Measurements from ENCODE around the gene KCNK4. TPM values are rescaled to one million over a fixed set of nuclear protein-coding genes. Genes with fewer than 3 reads are reported as not detected.
A peak's percentile ranks its signal among the peaks of the same experiment; 100 is the strongest.

Gene KCNK4
- polyA plus RNA-seq, 3 donors: 0.13 TPM; not detected in 2

- no peak for DNase-seq (ENCODE audit: low read depth in 3 of 3, low spot score in 2 of 3)
Observed at GRCh38 chr11:64289002-64289564, 2.0 kb upstream of the KCNK4 start.

DNA sequence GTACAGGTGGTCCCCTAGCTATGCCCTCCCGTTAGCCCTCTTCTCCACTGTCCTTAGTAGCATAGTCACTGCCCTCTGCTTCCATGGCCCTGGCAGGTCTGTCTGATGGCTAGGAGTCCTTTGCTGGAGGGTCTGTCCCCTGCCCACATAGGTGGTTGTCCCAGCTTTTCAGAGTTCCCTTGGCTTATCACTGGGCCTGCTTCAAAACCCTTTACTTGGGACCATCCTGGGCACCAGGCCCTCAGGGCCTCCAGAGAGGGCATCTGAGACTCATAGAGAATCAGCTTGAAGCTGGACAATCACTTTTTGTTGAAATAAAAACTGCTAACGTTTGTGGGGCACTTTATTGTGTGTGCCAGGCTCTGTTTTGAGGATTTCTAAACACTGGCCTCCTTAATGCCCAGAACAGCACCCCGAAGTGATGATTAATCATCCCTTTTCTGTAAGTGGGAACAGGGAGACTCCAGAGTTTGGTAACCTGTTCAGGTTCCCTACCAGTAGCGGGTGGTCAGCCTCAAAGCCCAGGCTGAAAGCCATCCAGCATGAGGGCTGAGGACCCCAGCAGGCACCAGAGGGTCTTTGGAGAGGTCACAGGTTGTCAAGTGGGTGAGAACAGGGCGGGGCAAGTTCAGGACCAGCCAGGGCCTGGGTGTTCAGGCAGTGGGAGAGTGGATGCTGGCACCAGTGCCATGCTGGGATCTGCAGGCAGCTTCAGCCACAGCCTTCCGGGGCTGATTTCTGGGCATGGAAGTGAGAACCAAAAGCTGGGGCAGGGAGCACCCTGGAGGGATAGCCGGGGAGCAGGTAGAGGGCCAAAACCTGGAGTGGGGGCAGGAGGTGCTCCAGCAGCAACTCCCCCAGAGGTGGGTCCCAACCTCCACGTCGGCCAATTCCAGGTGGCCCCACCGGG is 495 bp upstream of the KCNK4 start:
- no peak for DNase-seq (ENCODE audit: low read depth in 3 of 3, low spot score in 2 of 3)

- no peak for DNase-seq (ENCODE audit: low read depth in 3 of 3, low spot score in 2 of 3)
Observed at GRCh38 chr11:64291752-64292459, 804 bp downstream of the KCNK4 start.

- DNase-seq (ENCODE audit: low read depth in 3 of 3, low spot score in 2 of 3): no peak
Observed at GRCh38 chr11:64292460-64293254, 1.6 kb downstream of the KCNK4 start.

DNA sequence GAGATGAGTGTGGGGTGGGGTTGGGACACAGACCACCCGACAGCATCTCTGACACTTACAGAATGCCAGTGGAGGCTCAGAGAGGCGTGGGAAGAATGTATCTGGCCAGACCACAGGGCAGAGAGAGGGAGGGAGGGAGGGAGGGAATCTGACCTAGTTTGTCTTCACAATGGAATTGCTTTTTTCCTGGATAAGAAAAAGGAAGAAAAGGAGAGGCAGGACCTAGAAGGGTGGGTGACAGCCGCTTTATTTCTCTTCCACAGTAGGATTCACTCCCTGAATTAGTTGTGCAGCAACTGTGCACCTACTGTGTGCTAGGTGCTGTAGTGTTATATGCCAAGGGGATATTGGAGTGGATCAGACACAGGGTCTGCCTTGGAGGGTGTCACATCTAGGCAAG is 3.7 kb downstream of the KCNK4 start:
- no peak for DNase-seq (ENCODE audit: low read depth in 3 of 3, low spot score in 2 of 3)

GRCh38 chr11:64295760-64296159 is 4.7 kb downstream of the KCNK4 start:
- no peak for DNase-seq (ENCODE audit: low read depth in 3 of 3, low spot score in 2 of 3)

DNA sequence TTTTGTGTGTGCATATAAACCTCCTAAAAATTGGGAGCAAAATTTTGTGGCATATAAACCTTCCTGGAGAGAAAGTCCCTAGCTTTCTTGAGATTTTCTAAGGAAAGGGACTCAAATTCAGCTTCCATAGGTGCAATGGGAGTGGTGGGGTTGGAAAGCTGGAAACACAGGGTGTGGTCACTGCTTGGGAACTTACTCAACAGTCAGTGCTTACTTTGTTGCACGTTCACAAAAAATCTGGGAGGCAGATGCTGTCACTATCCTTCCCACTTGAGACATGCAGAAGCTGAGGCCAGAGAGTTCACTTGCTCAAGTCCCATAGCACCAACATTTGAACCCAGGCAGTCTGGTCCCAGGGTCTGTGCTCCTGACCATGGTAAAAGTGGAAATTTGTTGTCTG is 5.1 kb downstream of the KCNK4 start:
- DNase-seq (ENCODE audit: low read depth in 3 of 3, low spot score in 2 of 3): no peak

DNA sequence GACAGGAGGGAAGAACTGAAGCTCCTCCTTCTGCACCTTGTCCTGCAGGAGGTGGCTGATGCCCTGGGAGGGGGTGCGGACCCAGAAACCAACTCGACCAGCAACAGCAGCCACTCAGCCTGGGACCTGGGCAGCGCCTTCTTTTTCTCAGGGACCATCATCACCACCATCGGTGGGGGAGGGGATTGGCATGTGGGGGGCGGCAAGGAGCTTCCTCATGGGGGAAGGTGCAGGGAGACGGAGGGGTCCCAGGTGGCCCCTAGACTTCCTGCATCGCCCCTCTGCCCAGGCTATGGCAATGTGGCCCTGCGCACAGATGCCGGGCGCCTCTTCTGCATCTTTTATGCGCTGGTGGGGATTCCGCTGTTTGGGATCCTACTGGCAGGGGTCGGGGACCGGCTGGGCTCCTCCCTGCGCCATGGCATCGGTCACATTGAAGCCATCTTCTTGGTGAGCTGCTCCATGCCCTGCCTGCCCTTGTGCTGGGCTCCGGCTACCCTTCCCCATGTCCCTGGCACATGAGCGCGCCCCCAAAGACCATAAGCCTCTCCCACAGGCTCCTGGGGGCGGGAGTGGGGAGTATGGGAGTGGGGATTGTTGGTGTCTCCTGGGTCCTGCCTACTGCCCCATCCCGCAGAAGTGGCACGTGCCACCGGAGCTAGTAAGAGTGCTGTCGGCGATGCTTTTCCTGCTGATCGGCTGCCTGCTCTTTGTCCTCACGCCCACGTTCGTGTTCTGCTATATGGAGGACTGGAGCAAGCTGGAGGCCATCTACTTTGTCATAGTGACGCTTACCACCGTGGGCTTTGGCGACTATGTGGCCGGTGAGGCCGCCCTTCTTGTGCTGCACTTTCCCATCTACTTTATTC is 6.0 kb downstream of the KCNK4 start:
- DNase-seq (ENCODE audit: low read depth in 3 of 3, low spot score in 2 of 3): no peak

- no peak for DNase-seq (ENCODE audit: low read depth in 3 of 3, low spot score in 2 of 3)
Observed at GRCh38 chr11:64297699-64298358, 6.7 kb downstream of the KCNK4 start.

- no peak for DNase-seq (ENCODE audit: low read depth in 3 of 3, low spot score in 2 of 3)
Observed at GRCh38 chr11:64298966-64299846, 8.1 kb downstream of the KCNK4 start.

- no peak for DNase-seq (ENCODE audit: low read depth in 3 of 3, low spot score in 2 of 3)
Observed at GRCh38 chr11:64299847-64300648, 8.9 kb downstream of the KCNK4 start, which contains the start of gene CATSPERZ. TSS of gene CATSPERZ (plus strand) at chr11:64300358. CDS start at chr11:64300411, 53 bp downstream.

DNA sequence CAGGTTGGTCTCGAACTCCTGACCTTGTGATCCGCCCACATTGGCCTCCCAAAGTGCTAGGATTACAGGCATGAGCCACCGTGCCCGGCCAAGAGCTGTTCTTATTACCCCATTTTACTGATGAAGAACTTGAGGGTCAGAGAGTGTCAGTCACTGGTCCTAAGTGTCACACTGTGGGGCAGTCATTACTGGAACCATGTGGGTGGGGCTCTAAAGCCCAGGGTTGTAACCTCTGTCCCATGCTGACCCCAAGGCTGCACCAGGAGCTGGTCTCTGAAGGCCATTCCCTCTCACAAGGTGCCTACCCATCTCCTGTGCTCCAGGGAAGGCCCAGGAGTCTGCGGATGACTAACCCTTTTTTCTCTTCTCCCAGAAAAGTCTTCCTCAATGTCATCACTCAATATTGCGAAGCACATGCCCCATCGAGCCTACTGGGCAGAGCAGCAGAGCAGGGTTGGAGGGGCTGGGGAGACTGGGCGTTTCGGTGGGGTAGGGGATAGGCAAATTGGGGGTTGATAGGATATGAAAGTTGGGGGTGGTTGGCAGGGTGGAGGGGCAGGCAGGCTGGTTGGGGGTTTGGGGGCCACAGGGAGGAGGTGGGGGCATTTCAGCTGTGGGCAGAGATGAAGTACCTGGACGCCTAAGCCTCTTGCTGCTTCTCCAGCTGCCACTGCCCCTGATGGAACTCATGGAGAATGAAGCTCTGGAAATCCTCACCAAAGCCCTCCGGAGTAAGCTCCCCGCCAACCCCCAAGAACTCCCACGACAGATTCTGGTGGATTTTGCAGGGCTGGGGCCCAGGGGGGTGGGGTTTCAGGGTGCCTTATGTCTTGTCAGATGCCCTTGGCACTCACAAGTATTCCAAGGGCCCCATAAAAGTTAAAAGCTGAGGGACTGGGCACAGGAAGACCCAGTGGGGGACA is 12.3 kb downstream of the KCNK4 start:
- DNase-seq (ENCODE audit: low read depth in 3 of 3, low spot score in 2 of 3): no peak

DNA sequence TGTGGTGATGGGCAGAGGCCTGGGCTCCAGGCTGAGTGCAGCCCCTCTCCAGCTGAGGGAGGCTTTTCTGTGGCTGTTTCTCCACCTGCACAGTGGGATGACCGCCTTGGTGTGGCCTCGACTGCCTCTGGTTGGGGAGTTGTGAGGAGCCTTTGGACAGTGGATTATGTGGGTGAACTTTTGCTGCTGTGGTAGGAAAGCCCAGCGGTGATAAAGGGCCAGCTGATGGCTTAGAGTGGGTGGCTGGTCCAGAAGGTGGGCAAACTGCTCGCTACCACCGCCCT is 12.9 kb downstream of the KCNK4 start:
- DNase-seq (ENCODE audit: low read depth in 3 of 3, low spot score in 2 of 3): no peak

DNA sequence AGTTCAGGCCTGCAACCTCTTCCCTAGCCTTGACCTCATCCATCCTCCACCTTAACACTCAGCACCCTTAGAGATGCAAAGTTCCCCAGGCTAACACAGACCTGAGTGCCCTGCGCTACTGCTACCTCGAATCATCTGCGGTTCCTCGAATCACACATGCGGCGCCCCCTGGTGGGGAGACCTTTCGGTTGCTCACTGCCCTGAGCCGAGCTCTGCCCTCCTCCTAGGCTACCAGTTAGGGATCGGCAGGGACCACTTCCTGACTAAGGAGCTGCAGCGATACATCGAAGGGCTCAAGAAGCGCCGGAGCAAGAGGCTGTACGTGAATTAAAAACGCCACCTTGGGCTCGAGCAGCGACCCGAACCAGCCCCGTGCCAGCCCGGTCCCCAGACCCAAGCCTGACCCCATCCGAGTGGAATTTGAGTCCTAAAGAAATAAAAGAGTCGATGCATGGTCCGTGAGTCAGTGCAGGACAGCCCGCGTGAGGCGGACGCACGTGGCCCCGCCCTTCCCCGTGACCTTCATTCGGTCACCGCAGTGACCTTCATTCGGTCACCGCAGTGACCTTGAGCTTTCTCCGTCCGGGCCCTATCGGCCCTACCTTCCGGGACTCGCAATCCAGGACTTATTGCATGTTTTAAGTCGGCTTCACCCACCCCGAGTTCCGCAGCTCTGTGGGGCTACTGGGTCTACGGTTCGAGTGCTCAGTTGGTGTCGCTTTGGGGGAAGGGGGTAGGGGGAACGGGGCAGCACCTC is 13.4 kb downstream of the KCNK4 start:
- peak in 2 of 3 donors; percentile 67 to 77 for DNase-seq (ENCODE audit: low read depth in 3 of 3, low spot score in 2 of 3)

GRCh38 chr11:64305075-64305690 is 14.1 kb downstream of the KCNK4 start, which contains the start of gene ESRRA:
TSS of gene ESRRA (plus strand) at chr11:64305524. CDS start at chr11:64307180, 1,656 bp downstream.
- peak; percentile 90 to 95 (median 94) for DNase-seq (ENCODE audit: low read depth in 3 of 3, low spot score in 2 of 3)
